Suprapubic skin (tissue), 4 donors: Measurements from ENCODE around the gene ACAA1.

Source experiments
- CTCF ChIP-seq, 2 donors: fragments of 200-600 bp in 1 of 2; fragments of 450-650 bp in 1 of 2; sonication (generic) in 1 of 2; IDR thresholded peaks; one replicate each; pipeline ENCODE4 v1.5.1; 2016 to 2019; ENCODE audit warnings: antibody characterized with exemption in 2 of 2, mild to moderate bottlenecking in 1 of 2, moderate library complexity in 1 of 2
- POLR2A ChIP-seq, 2 donors: fragments of 450-650 bp; IDR thresholded peaks; one replicate each; pipeline ENCODE4 v1.6.1; 2017; ENCODE audit warnings: antibody characterized with exemption in 2 of 2, mild to moderate bottlenecking in 2 of 2, moderate library complexity in 2 of 2
- POLR2AphosphoS5 ChIP-seq, 3 donors: sonication (generic); formaldehyde crosslinking; IDR thresholded peaks; one replicate each; pipeline ENCODE4 v1.6.1; 2017; ENCODE audit warnings: antibody characterized with exemption in 3 of 3

- TF ChIP-seq POLR2A (IDR thresholded peaks at IDR 0.05) (no peak), CTCF (IDR thresholded peaks at IDR 0.05) (no peak), POLR2AphosphoS5 (IDR thresholded peaks at IDR 0.05) (no peak)
Observed at GRCh38 chr3:38136393-38136776, 542 bp downstream of the ACAA1 start.
